Measurements from ENCODE around the gene CLEC12A.
A peak's percentile ranks its signal among the peaks of the same experiment; 100 is the strongest.

The CLEC12A gene

DNA sequence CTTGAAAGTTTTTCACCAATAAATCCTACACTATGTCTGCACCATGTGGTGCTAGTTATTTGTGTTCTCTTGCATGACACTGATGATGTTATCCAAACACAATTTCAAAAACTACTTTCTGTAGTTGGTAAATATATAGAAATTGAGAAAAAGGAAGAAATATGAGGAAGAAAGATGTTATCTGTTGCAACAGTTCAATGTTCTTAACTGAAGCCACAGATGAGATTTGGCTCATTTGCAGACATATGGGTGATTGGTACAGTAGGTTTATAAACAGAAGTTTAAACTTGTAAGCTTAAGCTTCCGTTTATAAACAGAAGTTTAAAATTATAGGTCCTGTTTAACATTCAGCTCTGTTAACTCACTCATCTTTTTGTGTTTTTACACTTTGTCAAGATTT is at the start of gene CLEC12A:
CLEC12A (plus strand) TSS at position 229 of the 400 bp plus-strand sequence. CDS start 188 bp downstream, outside the sequence.
- FAIRE-seq = no peak
- no peak for DNase-seq (ENCODE audit: insufficient read length, low spot score)
- TF ChIP-seq POLR2A (IDR thresholded peaks at IDR 0.05; ENCODE audit: low read depth, low read length) = no peak

DNA sequence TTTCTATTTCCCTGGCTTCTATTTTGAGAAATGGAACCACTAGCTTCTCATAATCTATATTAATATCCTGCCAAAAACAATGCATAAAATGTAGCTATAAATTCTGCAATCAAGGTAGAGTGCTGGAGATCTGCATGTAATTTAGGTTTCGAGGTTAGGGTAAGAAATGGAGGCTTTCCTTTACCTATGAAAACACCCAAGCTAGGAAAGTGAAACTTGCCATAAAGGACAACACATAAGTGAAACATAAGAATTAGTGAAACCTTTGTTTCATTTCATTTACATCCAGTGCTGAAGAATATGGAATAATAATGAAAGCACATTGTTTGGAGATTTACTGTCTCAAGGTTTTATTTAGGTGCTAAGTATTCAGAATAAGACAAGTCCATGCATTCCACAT is 48.8 kb upstream of the CLEC12A start:
- FAIRE-seq = no peak
- no peak for DNase-seq (ENCODE audit: insufficient read length, low spot score)
- TF ChIP-seq POLR2A (IDR thresholded peaks at IDR 0.05; ENCODE audit: low read depth, low read length) = no peak

DNA sequence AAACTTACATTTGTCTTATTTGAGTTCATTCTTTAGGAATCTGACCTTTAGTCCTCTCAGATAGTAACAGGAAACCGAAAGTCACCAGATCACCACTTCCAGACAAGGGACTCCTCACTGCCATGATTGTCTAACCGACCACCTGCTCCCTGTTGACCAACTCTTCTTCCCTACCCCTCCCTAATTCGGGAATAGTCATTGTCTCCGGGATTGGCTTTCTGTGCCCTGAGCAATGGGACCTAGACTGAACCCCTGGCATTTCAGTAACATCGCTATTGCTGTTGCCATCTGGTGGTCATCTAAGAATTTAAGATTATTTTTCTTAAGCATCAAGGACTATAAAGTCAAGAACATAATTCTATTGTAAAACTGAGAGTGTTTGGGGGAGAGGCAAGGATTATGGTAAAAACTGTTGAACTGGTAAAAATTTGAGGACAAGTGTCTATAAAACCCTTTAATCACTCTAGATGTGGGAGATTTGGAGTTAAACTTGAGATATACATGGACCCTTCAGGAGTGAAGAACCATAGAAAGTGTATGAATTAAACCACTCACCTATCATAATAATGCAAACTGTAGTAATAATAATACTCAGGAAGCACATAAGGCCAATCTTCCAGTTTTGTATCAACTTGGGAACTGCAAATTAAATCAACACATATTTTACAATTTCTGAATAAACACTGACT is 45.4 kb upstream of the CLEC12A start:
- DNase-seq (ENCODE audit: insufficient read length, low spot score) (peak; percentile 9), FAIRE-seq (peak; percentile 92)
- no peak for TF ChIP-seq POLR2A (IDR thresholded peaks at IDR 0.05; ENCODE audit: low read depth, low read length)

DNA sequence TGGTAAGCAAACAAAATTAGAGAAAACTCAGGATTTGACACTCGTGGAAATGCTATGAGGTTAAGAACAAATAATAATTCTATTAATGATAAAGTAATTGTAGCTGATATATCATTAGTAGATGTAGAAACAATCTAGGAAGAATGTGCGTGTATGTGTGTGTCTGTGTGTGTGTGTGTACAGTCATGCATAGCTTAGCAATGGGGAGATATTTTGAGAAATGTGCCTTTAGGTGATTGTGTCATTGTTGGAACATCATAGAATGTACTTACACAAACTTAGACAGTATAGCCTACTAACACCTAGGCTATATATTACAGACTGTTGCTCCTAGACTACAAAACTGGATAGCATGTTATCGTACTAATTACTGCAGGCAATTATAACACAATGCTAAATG is 44.3 kb upstream of the CLEC12A start:
- no peak for TF ChIP-seq POLR2A (IDR thresholded peaks at IDR 0.05; ENCODE audit: low read depth, low read length)
- FAIRE-seq (no peak), DNase-seq (ENCODE audit: insufficient read length, low spot score) (no peak)

DNA sequence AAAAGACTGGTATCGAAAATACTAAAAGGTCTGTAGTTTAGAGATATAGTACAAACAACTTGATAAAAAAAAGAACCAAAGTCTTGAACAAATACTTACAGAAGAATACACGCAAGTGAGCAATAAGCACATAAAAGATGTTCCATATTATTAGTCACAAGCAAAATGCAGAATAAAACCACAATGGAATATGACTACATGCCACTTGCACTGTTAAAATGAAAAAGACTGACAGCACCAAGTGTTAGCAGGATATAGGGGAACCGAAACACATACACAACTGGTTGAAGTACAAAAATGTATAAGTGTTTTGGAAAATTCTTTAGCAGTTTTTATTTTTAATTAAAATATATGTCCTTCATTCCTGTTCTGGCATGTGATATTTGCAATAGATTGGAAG is 42.6 kb upstream of the CLEC12A start:
- no peak for DNase-seq (ENCODE audit: insufficient read length, low spot score)
- no peak for TF ChIP-seq POLR2A (IDR thresholded peaks at IDR 0.05; ENCODE audit: low read depth, low read length)
- no peak for FAIRE-seq

DNA sequence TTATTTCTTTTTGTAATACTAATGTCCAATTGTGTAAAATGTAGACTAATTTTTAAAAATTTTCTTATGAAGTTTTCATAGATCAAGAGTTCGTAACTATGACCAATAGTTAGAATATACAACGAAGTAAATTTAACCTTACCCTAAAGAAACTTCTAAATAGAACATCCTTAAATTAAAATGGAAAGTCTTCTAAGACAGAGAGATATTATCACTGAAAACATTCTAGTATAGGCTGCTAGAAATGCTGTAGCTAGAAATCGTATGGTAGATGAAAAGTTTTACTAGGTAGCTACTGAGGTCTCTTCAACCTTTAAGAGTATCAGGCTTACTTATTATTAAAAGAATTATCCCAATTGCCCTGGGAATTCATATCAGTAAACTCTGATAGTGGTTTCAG is 40.0 kb upstream of the CLEC12A start:
- FAIRE-seq = no peak

DNA sequence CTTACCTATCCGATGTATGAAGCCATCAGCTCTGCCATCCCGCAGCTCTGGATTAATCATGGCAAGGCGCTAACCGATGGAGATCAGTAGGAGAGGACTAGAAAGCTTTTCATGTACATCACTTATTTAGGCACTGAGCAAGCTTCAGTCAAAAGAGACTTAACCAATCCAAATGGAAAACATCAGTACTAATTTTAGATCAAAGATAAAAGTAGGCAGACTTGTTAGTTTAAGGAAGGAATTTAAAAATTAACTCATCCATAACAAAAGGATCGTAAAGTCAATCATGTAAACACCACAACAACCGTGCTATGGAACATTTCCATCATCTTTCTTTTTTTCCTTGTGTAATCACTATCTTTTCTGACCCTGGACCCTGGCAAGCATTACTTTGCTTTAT is 38.9 kb upstream of the CLEC12A start, which contains the start of gene CLEC2A:
CLEC2A (minus strand) TSS at position 101 of the 400 bp plus-strand sequence; CDS start at position 60, 41 bp downstream.
- FAIRE-seq (no peak), DNase-seq (ENCODE audit: insufficient read length, low spot score) (no peak)
- no peak for TF ChIP-seq POLR2A (IDR thresholded peaks at IDR 0.05; ENCODE audit: low read depth, low read length)

More for the DNA sequence above, 40.0 kb upstream of the CLEC12A start:
- DNase-seq (ENCODE audit: insufficient read length, low spot score) = no peak
- TF ChIP-seq POLR2A (IDR thresholded peaks at IDR 0.05; ENCODE audit: low read depth, low read length) = no peak

DNA sequence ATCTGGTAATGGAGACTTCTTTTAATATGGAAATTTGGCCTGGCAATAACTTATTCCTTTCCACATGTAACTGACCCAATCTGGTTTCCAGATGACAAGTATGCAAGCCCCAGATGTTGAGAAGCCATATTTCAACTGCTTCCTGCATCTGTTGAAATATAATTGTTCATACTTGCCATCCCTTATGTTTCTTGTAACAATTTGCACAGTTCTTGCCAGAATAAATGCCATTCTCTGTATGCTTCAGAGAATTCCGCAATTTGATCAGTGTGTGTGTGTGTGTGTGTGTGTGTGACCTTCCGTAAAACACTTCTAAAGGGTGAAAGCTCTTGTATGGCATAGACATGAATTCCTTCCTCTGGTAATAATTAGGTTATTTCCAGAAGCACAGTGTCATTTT is 37.3 kb upstream of the CLEC12A start:
- FAIRE-seq (no peak), DNase-seq (ENCODE audit: insufficient read length, low spot score) (no peak)
- no peak for TF ChIP-seq POLR2A (IDR thresholded peaks at IDR 0.05; ENCODE audit: low read depth, low read length)

DNA sequence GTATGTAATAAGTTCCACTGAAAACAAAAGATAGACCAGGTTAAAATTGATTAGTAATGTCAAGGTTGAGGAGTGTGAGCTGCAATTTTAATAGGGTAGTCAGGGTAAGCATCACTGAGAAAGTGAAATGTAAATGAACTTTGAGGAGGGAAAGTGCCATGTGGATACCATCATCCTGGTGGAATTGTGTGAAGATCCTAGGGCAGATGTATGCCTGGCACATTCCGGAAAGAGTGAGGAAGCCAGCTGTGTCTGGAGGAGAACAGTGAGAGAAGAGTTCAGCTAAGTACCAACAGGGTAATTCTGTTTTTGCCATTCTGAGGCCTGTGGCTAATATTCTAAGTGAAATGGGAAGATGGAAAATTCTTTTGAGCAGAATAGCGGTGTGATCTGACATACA is 36.2 kb upstream of the CLEC12A start:
- no peak for DNase-seq (ENCODE audit: insufficient read length, low spot score)
- FAIRE-seq = no peak

DNA sequence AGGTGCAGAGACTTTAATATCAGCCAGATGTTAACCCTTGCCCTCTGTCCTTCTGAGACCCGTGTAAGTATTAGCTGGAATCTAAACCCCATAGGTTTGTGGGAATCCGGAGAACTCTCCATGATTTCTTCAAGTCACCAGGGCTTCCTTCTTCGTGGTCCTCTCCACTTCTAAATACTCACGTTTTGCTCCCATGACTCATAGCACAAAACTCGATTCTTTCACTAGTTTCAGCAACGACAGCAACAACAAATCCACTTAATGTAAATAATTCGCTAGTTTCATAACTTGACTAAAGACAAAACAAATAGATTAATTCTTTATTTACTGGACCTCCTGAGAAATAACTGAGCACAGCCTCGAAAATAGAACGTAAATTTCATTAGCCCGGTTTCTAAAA is 34.6 kb upstream of the CLEC12A start:
- FAIRE-seq (no peak), DNase-seq (ENCODE audit: insufficient read length, low spot score) (no peak)
- TF ChIP-seq POLR2A (IDR thresholded peaks at IDR 0.05; ENCODE audit: low read depth, low read length) = no peak

More for the DNA sequence above, 36.2 kb upstream of the CLEC12A start:
- TF ChIP-seq POLR2A (IDR thresholded peaks at IDR 0.05; ENCODE audit: low read depth, low read length) = no peak

DNA sequence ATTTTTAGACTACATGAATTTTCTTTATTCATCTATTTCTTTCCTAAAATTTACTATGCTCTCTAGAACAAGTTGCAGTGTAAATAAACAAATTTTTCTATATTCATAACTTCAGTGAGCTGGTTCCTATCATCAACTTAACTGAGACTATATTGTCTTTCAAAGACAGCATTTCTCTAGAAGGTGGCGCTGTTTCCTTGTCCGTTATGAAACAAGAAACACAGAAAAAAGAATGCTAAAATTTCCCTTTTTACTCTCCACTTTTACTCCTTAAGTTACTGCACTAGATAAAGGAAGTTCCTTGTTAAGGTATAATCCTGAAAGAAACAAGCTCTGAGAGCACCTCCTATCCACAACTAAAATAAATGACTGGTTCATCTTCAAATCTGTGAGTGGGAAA is 30.8 kb upstream of the CLEC12A start:
- peak; percentile 36 for FAIRE-seq
- DNase-seq (ENCODE audit: insufficient read length, low spot score) = no peak
- no peak for TF ChIP-seq POLR2A (IDR thresholded peaks at IDR 0.05; ENCODE audit: low read depth, low read length)

DNA sequence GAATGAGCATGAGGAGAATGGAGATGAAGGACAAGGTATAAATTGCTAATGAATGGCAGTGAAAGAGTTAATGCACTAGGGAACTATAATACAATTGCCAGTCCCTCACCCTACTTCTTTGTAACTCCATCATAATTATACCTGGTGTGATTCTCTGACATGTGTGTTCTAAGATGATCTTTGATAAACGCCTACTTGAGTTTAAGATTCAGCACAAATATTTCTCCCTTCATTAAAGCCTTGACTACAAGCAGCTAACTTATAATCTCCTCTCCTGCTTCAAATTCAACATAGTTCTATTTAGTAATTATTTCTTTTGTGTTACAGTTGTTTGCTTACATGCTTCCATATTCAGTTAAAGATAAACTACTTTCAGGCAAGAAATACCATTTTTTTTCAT is 29.4 kb upstream of the CLEC12A start:
- no peak for TF ChIP-seq POLR2A (IDR thresholded peaks at IDR 0.05; ENCODE audit: low read depth, low read length)
- FAIRE-seq (no peak), DNase-seq (ENCODE audit: insufficient read length, low spot score) (no peak)

DNA sequence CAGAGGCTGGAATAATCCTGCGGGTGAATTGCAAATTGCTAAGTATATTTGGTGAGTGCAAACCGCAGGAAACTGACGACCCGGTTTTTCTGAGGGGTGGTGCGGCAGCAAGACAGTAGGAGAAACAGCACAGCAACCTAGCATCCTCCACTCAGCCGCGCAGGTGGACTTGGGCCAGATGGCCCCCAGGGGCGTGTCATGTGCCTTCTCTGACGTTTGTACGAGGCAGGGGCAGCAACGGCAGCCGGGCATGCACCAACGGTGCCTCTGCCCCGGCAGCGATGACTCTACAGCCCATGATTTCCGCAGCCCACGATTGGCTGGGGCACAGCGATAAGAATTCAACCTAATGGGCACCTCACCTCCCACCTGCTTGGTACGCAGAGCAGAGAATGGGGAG is 28.0 kb upstream of the CLEC12A start:
- no peak for FAIRE-seq

DNA sequence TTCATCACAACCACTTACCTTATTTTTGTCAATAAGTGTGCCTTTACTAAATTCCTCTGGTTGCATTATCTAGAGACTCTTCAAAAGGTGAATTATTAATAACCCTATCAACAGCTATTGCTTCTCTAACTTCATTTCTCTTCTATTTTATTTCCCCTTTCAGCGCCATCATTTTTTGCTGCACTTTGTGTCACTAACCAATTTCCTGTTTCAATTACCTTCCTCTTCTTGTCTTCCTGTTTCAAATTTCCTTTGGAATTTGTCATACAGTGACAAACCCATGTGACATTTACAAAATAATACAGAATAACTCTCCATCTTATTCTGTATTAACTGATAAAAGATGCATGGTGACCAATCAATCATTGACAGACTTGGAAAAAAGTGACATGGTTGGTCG is 26.8 kb upstream of the CLEC12A start:
- TF ChIP-seq POLR2A (IDR thresholded peaks at IDR 0.05; ENCODE audit: low read depth, low read length) = no peak
- no peak for FAIRE-seq
- no peak for DNase-seq (ENCODE audit: insufficient read length, low spot score)

More for the DNA sequence above, 28.0 kb upstream of the CLEC12A start:
- no peak for DNase-seq (ENCODE audit: insufficient read length, low spot score)
- TF ChIP-seq POLR2A (IDR thresholded peaks at IDR 0.05; ENCODE audit: low read depth, low read length) = no peak

DNA sequence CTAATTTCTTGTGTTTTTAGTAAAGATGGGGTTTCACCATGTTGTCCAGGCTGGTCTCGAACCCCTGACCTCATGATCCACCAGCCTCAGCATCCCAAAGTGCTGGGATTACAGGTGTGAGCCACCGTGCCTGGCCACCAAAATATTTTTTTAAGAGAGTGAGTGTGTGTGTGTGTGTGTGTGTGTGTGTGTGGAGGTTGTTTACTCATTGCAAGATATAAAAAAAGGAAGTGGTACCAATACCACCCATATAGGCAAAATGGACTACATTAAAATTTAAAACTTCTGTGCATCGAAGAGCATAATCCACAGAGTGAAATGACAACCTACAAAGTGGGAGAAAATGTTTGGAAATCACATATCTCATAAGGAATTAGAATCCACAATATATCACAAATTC is 23.5 kb upstream of the CLEC12A start:
- DNase-seq (ENCODE audit: insufficient read length, low spot score) (no peak), FAIRE-seq (no peak)
- no peak for TF ChIP-seq POLR2A (IDR thresholded peaks at IDR 0.05; ENCODE audit: low read depth, low read length)

Measured in H54 (cell line).